Peyer's patch (tissue), 4 donors: ENCODE measurements around the gene UQCRC1.

ENCODE experiments used
- CTCF ChIP-seq, 6 experiments: fragments of 450-650 bp in 4 of 6; fragments of 200-600 bp in 2 of 6; sonication (generic) in 1 of 6; IDR thresholded peaks; one replicate each; pipeline ENCODE4 v1.5.1; 2017 to 2019; ENCODE audit warnings: antibody characterized with exemption in 6 of 6, mild to moderate bottlenecking in 3 of 6, moderate library complexity in 1 of 6
- POLR2A ChIP-seq, 2 donors: fragments of 450-650 bp; IDR thresholded peaks; one replicate each; pipeline ENCODE4 v1.5.1; 2017; ENCODE audit warnings: antibody characterized with exemption in 2 of 2, mild to moderate bottlenecking in 2 of 2, moderate library complexity in 2 of 2

- TF ChIP-seq CTCF (IDR thresholded peaks at IDR 0.05) (no peak), POLR2A (IDR thresholded peaks at IDR 0.05) (no peak)
Observed at GRCh38 chr3:48573973-48574585, 35.4 kb downstream of the UQCRC1 start.
